HG03175 (cell line): Measurements from ENCODE around the gene LAMB1.
"Not testable (repeated sequence)": the region's sequence is repeated elsewhere in the genome, so short reads cannot be mapped to it uniquely, and the experiment has no call there.

Experiments
- ATAC-seq: cut with Tn5 transposase; IDR thresholded peaks from one replicate; pipeline ENCODE4 v1.9.1; 2021; ENCODE audit warnings: mild to moderate bottlenecking, moderate library complexity; ENCODE audit not compliant: unreplicated experiment

The LAMB1 gene

DNA sequence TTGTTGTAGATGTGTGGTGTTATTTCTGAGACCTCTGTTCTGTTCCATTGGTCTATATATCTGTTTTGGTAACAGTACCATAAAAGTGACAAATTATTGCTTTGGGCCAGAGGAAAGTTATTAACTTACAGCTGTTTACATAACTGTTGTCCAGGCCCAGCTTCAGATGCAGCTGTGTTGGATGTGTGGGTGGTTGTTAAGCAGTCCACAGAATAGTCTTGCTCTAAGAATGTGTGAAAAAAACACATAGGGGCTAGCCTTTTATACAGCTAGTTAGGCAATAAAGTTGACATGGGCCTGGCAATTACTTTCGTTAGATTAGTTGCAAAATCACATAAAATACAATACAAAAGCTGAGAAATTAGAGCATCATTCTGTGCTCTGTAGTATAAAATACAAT is 80.1 kb downstream of the LAMB1 start:
- no peak for ATAC-seq

DNA sequence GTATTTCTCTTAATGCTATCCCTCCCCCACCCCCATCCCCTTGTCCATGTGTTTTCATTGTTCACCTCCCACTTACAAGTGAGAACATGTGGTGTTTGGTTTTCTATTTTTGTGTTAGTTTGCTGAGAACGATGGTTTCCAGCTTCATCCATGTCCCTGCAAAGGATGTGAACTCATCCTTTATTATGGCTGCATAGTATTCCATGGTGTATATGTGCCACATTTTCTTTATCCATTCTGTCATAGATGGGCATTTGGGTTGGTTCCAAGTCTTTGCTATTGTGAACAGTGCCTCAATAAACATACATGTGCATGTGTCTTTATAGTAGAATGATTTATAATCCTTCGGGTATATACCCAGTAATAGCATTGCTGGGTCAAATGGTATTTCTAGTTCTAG is 81.1 kb downstream of the LAMB1 start:
- ATAC-seq = not testable (repeated sequence)

DNA sequence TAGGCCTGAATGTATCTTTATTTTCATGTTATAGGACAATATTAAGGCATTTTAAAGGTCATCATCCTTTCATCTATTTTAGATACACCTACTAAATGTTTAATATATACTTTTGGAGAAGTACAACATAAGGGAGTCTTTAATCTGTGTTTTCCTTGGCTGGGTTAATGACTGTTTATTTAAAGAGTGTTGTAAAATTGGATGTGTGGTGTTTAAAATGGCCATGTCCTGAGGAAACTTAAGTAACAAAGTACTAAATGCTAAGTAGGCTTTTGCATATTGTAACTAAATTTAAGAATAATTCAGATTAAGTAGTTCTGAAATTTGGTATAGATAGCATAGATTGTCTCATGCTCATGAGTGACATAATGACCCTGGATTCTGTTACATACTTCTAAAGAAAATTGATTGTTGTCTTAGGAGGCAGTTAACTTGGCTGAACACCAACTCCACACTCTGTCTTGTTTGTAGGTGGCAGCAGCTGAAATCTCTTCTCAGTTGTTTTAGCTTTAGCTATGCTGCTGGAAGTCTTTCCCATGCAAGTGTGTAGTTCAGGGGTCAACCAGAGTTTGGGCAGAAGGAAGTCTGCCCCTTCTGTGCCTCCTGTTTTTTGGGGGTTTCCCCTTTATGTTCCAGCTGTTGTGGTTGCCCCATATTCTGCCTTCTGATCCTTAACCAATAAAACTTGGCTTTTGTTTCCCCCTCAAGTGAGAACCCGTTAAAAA is 82.8 kb downstream of the LAMB1 start:
- no peak for ATAC-seq

DNA sequence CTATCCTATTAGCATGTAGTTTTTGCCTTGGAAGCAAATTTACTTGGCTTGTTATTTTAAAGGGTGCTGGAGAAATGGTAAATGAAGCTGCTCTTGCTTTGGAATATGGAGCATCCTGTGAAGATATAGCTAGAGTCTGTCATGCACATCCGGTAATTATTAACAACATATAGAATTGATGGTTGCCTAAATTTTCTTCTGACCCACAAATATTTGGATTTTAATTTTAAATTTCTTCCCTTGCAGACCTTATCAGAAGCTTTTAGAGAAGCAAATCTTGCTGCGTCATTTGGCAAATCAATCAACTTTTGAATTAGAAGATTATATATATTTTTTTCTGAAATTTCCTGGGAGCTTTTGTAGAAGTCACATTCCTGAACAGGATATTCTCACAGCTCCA is 84.0 kb downstream of the LAMB1 start:
- ATAC-seq = no peak

DNA sequence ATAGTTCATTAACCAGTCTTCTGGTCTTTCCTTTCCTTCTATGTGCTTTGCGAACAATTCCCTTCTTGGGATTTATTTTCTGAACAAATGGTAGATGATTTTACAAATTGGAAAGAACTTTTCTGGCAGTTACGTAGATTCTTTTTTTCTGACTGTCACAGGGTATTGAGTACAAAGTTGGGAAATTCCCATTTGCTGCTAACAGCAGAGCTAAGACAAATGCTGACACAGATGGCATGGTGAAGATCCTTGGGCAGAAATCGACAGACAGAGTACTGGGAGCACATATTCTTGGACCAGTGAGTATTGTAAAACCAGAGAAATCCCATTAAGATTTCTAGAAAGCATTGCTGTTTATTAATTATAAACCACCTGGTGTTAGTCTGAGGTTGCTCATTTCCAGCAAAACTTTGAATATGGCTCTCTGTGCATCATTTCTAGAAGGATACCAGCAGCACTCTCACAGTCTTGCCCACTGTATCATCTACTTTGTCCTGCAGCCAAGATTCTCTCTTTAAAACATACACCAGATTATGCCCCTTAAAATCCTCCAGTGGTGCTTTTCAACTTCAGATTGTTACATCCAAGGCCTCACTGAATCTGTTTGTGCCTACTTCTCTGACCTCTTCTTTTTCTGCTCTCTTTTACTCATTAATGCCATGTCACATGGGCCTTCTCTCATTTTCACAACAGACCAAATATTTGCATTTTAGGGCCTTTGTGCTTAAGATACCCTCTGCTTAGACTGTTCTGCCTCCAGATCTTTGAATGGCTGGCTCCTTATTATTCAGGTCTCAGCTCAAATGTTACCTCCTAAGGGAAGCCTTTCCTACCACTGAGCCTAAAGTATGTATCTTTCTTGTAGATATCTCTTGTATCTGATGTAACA is 85.0 kb downstream of the LAMB1 start:
- peak; percentile 83 for ATAC-seq

DNA sequence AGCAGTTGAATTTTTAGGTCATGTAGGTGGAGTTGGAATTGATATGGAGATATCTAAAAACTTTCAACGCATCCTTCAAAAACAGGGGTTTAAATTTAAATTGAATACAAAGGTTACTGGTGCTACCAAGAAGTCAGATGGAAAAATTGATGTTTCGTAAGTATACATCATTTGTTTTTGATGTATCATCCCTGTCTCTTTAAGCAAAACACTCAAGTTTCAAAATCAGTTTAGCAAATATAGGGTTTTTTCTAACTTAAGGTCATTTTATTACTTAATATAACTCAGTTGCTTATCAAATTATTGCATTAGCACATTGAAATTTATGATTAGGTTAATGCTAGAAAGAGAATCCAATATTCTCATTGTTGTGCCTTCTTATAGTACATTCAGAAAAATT is 87.4 kb downstream of the LAMB1 start:
- no peak for ATAC-seq

DNA sequence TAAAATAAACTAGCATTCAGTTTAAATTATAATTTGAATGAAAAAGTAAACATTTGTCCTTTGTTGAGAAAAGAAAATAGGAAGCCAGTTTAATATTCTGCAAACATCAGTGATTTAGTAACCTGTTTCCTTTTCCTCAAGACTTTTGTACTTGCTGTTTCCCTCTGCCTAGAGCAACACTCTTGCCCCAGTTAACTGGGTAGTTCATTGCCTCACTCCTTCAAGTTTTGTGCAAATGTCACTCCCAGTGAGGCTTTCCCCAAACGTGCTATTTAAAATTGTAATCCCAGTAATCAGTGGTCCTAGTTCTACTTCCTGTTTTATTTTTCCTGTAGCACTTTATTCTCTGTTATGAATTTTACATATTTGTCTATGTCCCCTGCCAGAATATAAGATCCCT is 88.1 kb downstream of the LAMB1 start:
- no peak for ATAC-seq

DNA sequence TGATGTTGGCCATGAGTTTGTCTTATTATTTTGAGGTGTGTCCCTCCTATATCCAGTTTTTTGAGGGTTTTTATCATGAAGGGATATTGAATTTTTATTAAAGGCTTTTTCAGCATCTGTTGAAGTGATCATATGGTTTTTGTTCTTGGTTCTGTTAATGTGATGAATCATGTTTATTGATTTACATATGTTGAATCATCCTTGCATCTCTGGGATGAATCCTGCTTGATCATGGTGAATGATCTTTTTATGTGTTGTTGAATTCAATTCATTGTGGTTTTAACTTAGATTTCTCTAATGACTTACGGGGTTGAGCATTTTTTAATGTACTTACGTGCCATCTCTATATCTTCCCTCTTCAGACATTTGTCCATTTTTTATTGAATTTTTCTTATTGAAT is 89.1 kb downstream of the LAMB1 start:
- no peak for ATAC-seq

DNA sequence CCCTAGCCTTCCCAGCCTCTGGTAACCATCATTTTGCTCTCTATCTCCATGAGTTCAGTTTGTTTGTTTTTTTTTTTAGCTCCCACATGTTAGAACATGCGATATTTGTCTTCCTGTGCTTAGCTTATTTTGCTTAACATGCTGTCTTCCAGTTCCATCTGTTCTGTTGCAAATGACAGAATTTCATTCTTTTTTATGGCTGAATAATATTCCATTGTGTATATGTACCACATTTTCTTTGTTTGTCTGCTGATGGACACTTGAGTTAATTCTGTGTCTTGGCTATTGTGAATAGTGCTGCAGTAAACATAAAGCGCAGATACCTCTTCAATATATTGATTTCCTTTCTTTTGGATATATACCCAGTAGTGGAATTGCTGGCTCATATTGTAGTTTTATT is 91.0 kb downstream of the LAMB1 start:
- ATAC-seq = no peak

DNA sequence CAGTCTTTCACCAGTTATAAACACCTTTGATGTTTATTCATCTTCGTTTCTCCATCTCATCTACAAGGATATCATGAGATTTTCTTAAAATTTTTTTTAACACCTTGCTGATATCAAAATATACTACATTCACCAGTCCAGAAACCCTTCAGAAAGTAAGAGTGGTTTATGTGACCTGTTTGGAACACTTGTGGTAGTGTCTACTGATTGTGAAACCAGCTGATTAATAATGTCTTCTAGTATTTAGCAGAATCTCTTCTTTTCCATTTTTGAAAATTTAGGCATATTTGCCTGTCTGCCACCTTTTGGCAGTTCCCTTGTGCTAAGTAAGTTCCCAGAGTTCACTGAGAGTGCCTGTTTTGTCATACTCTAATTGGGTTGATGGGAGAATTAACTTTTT is 93.5 kb downstream of the LAMB1 start:
- no peak for ATAC-seq

DNA sequence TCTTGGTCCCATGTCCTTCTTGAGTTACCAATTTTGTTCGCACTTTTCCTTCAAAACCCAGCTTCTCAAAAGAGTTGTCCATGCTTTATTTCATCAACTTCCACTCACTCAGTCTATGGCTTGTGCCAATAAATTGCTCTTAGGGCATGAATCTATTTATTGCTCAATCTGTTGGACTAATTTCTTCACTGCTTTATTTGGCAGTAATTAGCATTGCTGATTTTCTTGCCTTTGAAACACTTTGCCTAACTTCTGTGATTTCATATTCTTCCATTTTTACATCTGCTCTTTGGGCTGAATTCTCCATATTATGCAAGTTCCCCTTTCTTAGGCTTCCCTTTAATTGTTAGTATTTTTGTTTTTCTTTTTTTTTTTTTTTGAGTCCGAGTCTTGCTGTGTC is 95.2 kb downstream of the LAMB1 start:
- ATAC-seq = no peak

DNA sequence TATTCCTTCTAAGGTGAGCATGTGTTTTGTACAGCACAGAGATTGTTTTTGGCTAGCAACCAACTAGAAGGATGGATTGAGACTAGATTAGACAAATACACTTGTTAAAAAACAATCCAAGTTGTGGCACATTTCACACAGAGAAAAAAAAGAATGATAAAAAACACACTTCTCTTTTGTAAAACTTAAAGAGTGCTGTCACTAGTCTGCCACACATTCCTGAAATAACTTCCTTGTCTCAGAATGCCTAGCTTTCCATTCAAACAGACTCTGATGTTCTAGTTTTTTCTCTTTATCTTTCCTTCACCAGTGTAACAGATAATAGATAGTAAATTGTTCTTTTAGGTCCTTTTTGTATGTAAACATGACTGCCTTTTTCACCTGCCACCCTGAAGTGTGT is 100.6 kb downstream of the LAMB1 start:
- ATAC-seq = no peak

DNA sequence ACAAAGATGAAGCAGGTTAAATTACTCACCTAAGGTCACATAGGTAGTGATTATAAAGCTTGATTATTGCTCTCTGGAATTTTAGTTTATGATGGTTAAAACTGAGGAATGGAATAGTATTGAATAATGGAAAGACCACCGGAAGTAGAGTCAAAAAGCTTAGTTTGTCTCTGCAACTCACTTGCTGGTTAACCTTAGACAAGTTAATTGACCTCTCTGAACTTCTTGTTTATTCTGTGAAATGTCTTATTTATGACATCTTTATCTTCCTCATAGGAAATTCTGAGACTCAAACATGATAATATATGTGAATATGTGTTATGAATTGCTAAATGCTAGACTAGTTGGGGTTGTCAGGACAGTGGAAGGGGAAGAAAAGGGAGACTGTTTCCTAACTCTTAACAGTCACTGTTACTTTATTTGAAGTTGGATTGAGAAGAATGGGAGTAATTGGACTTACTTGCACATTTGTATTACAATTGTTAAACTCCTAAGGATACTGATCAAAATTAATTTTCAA is 102.4 kb downstream of the LAMB1 start:
- ATAC-seq = no peak

DNA sequence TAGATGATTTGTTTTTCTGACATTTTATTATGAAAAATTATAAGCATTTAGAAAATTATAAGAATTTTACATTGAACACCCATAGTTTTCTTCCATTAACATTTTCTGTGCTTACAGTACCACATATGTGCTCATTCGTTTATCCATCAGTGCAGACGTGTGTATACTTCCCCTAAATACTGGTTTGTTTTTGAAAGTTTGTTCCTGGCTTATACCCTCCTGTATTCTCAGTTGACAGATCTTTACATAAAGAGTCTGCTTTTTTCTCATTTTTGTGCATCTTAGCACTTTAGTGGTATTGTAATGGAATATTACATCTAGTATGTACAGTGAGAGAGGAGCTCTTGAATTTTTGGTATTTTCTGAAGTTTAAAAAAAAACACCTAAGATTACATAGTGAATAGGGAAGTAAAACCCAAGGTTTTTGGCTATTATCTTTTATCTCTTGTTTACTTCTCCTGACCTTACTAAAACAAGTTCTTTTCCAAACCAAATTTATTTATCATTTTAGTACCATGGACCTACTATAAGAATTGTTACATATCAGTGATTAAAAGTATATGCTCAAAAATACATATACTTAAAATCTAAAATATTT is 103.9 kb downstream of the LAMB1 start:
- ATAC-seq = no peak

DNA sequence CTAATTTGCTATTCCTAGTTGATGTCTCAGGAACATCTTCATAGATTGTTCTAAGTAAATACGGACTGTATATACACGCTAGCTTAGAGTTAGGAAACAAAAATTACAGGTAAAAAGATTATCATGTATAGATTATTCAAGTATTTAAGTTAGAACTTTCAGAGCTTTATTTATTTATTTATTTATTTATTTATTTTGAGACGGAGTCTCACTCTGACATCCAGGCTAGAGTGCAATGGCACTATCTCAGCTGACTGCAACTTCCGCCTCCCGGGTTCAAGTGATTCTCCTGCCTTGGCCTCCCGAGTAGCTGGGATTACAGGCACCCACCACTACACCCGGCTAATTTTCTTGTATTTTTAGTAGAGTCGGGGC is 110.6 kb downstream of the LAMB1 start:
- ATAC-seq = not testable (repeated sequence)

DNA sequence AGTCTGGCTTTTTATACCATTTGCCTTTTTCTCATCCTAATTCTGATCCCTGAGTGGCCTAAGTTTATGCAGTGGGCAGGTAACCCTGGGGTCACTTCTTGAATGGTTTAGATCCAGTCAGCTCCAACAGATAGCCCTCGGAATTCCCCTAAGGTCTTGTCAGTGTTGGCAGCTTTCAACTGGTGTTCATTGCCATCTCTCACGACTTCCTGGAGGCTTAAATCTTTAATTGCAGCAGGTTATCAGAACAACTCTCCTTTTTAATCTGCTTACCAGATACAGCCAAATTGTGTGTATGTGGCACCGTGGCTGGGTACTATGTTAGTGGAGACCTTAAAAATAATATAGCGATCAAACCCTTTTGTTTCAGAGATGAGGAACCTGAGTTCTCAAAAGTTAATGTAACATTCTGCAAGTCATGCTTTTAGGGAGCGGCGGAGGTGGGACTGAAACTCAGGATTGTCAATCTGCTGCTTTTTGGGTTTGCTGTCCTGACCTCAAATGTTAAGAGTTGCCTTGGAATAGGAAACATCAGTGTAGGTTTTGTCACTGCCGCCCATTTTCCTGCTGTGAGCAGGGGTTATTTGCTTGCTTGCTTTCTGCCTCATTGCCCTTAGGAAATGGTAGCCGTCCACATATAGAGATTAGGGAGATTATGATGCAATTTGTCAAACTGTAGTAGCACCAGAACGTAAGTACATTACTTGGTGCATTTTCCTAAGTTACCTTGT is 111.2 kb downstream of the LAMB1 start:
- ATAC-seq = peak; percentile 22

DNA sequence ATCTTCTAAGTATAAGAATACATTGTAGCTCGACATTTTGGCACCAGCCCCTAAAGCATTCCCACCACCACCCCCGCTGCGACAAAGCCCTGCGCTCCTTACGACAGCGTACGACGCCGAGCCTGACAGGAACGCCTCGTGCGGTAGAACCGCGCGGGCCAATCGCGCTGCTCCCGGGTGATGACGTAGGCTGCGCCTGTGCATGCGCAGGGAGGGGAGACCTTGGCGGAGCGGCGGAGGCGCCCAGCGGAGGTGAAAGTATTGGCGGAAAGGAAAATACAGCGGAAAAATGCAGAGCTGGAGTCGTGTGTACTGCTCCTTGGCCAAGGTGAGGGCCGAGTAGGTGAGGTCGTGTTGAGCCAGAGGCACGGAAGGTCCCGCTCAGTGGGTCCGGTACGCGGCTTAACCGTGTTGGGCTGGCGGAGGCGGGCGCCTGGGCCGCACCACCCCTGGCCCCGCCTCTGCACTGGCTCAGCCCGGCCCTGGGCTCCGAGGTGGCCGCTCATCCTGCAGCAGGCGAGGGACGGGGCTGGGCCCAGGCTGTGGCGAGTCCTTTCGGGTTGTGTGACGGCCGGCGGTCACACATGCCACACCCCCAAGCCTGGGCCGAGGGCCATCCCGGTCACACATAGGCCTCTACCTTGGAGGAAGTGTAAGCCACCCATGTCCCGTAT is 111.9 kb downstream of the LAMB1 start, which contains the start of gene DLD:
Gene DLD, plus strand, starts transcription at position 222 of the 674 bp plus-strand sequence. Its CDS starts 68 bp downstream, at position 290.
- ATAC-seq = peak; percentile 99

DNA sequence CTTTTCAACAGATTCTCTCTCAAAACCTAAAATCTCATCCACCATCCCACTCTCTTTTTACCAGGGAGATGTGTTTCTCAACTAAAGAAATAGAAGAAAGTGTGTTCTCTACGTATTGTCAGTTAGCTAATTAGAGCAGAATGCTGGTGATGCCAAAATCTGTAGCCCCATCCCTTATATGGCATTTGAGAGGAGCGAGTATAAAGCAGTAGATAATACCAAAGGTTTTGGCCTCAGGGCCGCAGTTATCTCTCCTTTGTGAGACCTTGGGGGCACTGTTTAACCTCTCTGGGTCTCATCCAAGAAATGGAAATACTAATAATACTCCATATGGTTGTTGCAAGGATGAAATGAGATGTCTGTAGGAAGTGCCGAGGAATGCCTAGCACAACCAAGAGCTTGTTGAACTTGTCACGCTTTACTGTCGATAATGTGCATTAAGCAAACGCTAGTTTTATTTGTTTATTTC is 112.4 kb downstream of the LAMB1 start:
- ATAC-seq = peak; percentile 5

DNA sequence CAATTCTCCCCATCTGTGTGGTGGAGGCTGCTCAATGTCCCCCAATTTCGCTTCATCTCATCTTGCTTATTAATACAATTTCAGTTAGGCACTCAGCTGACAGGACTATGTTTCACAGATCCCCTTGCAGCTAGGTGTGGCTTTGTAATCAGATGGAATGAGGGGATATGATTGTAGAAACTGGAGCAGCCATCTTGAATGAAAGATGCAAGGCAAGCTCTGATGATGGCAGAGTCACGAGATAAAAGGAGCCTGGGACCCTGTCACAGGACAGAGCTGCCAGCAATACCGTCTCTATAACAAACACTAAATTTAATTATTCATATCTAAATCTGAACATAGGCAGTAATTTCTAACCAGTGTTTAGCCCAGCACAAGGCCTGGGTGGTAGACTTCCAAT is 113.0 kb downstream of the LAMB1 start:
- no peak for ATAC-seq

DNA sequence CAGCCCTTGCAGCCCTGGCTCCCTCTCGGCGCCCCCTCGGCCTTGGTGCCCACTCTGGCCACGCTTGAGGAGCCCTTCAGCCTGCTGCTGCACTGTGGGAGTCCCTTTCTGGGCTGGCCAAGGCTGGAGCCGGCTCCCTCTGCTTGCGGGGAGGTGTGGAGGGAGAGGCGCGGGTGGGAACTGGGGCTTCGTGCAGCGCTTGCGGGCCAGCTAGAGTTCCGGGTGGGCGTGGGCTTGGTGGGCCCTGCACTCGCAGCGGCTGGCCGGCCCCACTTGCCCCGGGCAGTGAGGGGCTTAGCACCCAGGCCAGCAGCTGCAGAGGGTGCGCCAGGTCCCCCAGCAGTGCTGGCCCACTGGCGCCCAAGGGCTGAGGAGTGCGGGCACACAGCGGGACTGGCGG is 115.1 kb downstream of the LAMB1 start:
- not testable (repeated sequence) for ATAC-seq
